ENCODE results near the gene FER.
"Not testable (repeated sequence)": the region's sequence is repeated elsewhere in the genome, so short reads cannot be mapped to it uniquely, and the experiment has no call there.

- TF ChIP-seq CTCF, POLR2A (IDR thresholded peaks at IDR 0.05): not testable (repeated sequence)
Measured at GRCh38 chr5:108777582-108777981, 29.9 kb downstream of the FER start.
